OCI-LY7 (cell line): Measurements from ENCODE around the gene GNAZ. TPM values are rescaled to one million over a fixed set of nuclear protein-coding genes. Genes with fewer than 3 reads are reported as not detected.

Experiments used
- BruUV-seq: library from RNA; stranded (reverse); fragments of 400-500 nt; replicated peaks from 2 replicates; lab custom pipeline; 2021; lab: Mats Ljungman, UMichigan
- CTCF ChIA-PET: fragments of 300-600 bp; sonication (Branson Sonifier 250); formaldehyde crosslinking; loops from one replicate; lab custom pipeline; 2022; ENCODE audit warnings: antibody characterized with exemption; ENCODE audit not compliant: unreplicated experiment; lab: Charles Lee
- POLR2A ChIA-PET: fragments of 300-600 bp; sonication (Branson Sonifier 250); formaldehyde crosslinking; loops from one replicate; lab custom pipeline; 2022; ENCODE audit warnings: antibody characterized with exemption; lab: Charles Lee
- DNase-seq: peaks from one replicate; pipeline ENCODE4 v3.0.0-alpha.2; 2015; ENCODE audit warnings: low spot score
- H2AFZ ChIP-seq: fragments of 200-600 bp; sonication (generic), shearing (Covaris generic); 2 replicates; pipeline ENCODE4 v1.6.1; 2014; ENCODE audit warnings: mild to moderate bottlenecking, antibody characterized with exemption, low read length, moderate library complexity
- H3K27ac ChIP-seq: fragments of 200-600 bp; sonication (generic); 2 replicates; pipeline ENCODE4 v1.5.1; 2014; ENCODE audit warnings: mixed run types, low read depth, mild to moderate bottlenecking, moderate library complexity, low read length, inconsistent platforms; ENCODE audit not compliant: poor library complexity, severe bottlenecking
- H3K36me3 ChIP-seq: fragments of 200-600 bp; sonication (generic); 2 replicates; pipeline ENCODE4 v1.6.1; 2014; ENCODE audit warnings: mild to moderate bottlenecking, antibody characterized with exemption, low read length, moderate library complexity, mixed read lengths; ENCODE audit not compliant: insufficient read depth
- H3K4me1 ChIP-seq: fragments of 200-600 bp; sonication (generic); 2 replicates; pipeline ENCODE4 v1.5.1; 2014; ENCODE audit warnings: mild to moderate bottlenecking, low read length; ENCODE audit not compliant: insufficient read depth, poor library complexity, severe bottlenecking
- H3K4me2 ChIP-seq: fragments of 200-600 bp; sonication (generic); 2 replicates; pipeline ENCODE4 v1.6.1; 2014; ENCODE audit warnings: mild to moderate bottlenecking, low read length
- H3K4me3 ChIP-seq: fragments of 200-600 bp; sonication (generic); 2 replicates; pipeline ENCODE4 v1.5.1; 2014; ENCODE audit warnings: mild to moderate bottlenecking, low read depth, low read length; ENCODE audit not compliant: poor library complexity, severe bottlenecking
- H3K79me2 ChIP-seq: fragments of 200-600 bp; sonication (generic); 2 replicates; pipeline ENCODE4 v1.6.1; 2016; ENCODE audit warnings: low read depth, mild to moderate bottlenecking, low read length, moderate library complexity, mixed read lengths; ENCODE audit not compliant: insufficient read depth
- H3K9me2 ChIP-seq: fragments of 200-600 bp; sonication (generic); 2 replicates; pipeline ENCODE4 v1.6.1; 2016; ENCODE audit warnings: mild to moderate bottlenecking, low read length, mixed read lengths; ENCODE audit not compliant: insufficient read depth
- H3K9me3 ChIP-seq: fragments of 200-600 bp; sonication (generic); 2 replicates; pipeline ENCODE4 v1.6.1; 2014; ENCODE audit warnings: mild to moderate bottlenecking, mixed run types, low read length, mixed read lengths
- H4K20me1 ChIP-seq: fragments of 200-600 bp; sonication (generic); 2 replicates; pipeline ENCODE4 v1.6.1; 2014; ENCODE audit warnings: mild to moderate bottlenecking, antibody characterized with exemption, low read length, moderate library complexity, mixed read lengths; ENCODE audit not compliant: insufficient read depth
- EZH2phosphoT487 ChIP-seq: fragments of 200-600 bp; sonication (generic); IDR thresholded peaks from 2 replicates; pipeline ENCODE4 v1.6.1; 2018; ENCODE audit warnings: low read depth, borderline replicate concordance, mild to moderate bottlenecking, mixed run types, antibody characterized with exemption, low read length, moderate library complexity, mixed read lengths
- intact Hi-C: fragments of 100-400 bp; cut with micrococcal nuclease; formaldehyde crosslinking; loops from one replicate; pipeline ENCODE4 v1.10.0; 2022; ENCODE audit not compliant: unreplicated experiment
- total RNA-seq, 2 experiments: library from RNA; depleted of rRNA in 1 of 2; stranded (reverse); fragments of >200 nt in 1 of 2; shearing (Covaris generic) in 1 of 2; gene quantifications; 2 replicates each; pipeline ENCODE4 v1.2.3, GENCODE V29; 2014 to 2022
- TF ChIP-seq, protein P1 (sequence below): fragments of 200-600 bp; sonication (generic); conservative IDR thresholded peaks from 2 replicates; pipeline ENCODE4 v1.5.1; 2014; ENCODE audit warnings: mild to moderate bottlenecking, antibody characterized with exemption, low read length, moderate library complexity, mixed read lengths

GNAZ gene
- total RNA-seq, 2 experiments from 2014 or later = 38.5 to 46.4 TPM

DNA sequence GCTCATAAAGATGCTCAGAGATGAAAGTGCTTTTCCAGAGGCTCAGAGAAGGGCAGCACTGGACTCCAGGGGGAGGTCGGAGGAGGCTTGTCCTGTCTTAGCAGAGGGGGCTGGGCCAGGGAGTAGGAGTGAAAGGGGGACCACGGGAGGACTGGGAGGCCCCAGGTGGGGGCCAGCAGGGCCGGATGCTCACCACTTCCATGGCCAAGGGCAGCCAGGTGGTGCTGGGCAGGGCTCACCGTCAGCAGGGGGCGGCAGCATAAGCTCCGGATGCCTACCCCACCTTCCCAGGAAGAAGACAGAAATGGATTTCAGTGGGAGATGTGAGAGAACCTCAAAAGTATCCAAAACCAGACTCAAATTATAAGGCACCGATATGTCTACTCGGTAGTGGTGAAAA is 86.0 kb downstream of the GNAZ start:
- DNase-seq = no peak
- Histone ChIP-seq H3K4me2 (peak overlapping the region; percentile 75), H2AFZ (peak overlapping the region; percentile 86; the same call in 1 of the 2 replicates), H3K36me3 (no peaks in the 10 kb centered on the region), H3K9me3 (no peaks in the 10 kb centered on the region), H4K20me1 (no peaks in the 10 kb centered on the region), H3K27ac (peak overlapping the region; percentile 70), H3K9me2 (no peaks in the 10 kb centered on the region), H3K4me3 (no peak overlapping the region), H3K4me1 (peaks cover 58% of the 10 kb centered on the region), H3K79me2 (no peaks in the 10 kb centered on the region)
- no peak for TF ChIP-seq EZH2phosphoT487
- TF ChIP-seq, protein P1, sequence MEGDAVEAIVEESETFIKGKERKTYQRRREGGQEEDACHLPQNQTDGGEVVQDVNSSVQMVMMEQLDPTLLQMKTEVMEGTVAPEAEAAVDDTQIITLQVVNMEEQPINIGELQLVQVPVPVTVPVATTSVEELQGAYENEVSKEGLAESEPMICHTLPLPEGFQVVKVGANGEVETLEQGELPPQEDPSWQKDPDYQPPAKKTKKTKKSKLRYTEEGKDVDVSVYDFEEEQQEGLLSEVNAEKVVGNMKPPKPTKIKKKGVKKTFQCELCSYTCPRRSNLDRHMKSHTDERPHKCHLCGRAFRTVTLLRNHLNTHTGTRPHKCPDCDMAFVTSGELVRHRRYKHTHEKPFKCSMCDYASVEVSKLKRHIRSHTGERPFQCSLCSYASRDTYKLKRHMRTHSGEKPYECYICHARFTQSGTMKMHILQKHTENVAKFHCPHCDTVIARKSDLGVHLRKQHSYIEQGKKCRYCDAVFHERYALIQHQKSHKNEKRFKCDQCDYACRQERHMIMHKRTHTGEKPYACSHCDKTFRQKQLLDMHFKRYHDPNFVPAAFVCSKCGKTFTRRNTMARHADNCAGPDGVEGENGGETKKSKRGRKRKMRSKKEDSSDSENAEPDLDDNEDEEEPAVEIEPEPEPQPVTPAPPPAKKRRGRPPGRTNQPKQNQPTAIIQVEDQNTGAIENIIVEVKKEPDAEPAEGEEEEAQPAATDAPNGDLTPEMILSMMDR = no peak
- ChIA-PET POLR2A (interaction anchor here (2.0 kb wide), 1 partner anchor 12 kb away, joined by 4 read pairs; the partner anchor contains the start of gene RAB36), CTCF (interaction anchor here (0.6 kb wide), 1 partner anchor 149 kb away, joined by 3 read pairs; no protein-coding TSS in a partner anchor)
- no TSS peak for BruUV-seq
- intact Hi-C loops = no loop called here

DNA sequence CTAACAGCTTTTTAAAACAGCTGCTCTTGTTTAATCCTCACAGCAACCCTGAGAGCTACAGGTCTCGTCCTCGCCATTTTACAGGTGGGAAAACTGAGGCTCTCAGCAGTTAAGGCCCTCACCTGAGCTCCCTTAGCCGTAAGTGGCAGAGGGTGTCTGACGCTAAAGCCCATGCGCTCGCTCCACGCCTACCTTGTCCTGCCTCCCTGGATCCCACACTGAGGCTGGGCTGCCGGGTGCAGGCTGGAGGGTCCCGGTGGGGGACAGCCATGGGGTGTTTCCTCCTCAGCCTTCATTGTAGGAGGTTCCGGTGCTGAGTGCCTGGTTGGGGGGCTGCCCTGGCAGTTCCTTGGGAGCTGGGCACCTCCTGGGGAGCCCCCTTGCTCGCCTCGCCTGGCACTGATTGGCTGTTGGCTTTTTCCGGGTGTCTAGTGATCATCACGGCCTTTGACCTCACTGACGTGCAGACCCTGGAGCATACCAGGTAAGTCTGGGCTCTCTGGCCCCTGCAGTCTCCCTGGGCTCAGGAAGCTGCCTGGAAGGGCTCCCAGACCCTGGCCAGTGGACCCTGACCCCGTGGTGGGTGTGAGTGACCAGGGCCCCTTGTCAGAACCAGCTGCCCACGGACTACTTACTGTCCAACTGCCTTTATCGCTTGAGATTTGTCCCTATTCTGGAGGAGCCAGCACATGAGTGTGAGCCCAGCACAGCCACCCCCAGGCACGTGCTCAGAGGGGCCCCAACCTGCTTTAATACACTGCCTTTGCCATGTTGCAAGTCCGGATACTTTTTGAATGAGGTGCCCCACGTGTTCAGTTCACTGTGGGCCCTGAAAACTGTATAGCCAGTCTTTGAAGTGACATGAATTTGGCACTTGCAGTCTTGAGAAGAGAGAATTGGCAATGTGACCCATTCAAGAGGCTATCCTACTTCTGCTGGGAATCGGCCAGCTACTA is 87.5 kb downstream of the GNAZ start:
- Histone ChIP-seq H3K9me2 (no peaks in the 10 kb centered on the region), H4K20me1 (no peaks in the 10 kb centered on the region), H3K4me2 (peak overlapping the region; percentile 75), H3K36me3 (no peaks in the 10 kb centered on the region), H3K27ac (peak overlapping the region; percentile 70), H3K79me2 (no peaks in the 10 kb centered on the region), H3K4me1 (peaks cover 46% of the 10 kb centered on the region), H3K4me3 (peak overlapping the region; percentile 43), H2AFZ (peak overlapping the region; percentile 86; the same call in 1 of the 2 replicates), H3K9me3 (no peaks in the 10 kb centered on the region)
- TF ChIP-seq, protein P1 = no peak
- no peak for TF ChIP-seq EZH2phosphoT487
- ChIA-PET CTCF (interaction anchor here (0.5 to 1.3 kb wide), 4 partner anchors 13 to 308 kb away, joined by 3 to 6 read pairs (median 3); partner anchors contain the start of gene RAB36), POLR2A (interaction anchor here (0.6 to 2.0 kb wide), 7 partner anchors 9 to 407 kb away, joined by 3 to 5 read pairs (median 3); partner anchors contain the start of gene RAB36)
- intact Hi-C loops = no loop called here
- DNase-seq = no peak
- no TSS peak for BruUV-seq
